ENCODE measurements around the gene PAK4. TPM values are rescaled to one million over a fixed set of nuclear protein-coding genes. Genes with fewer than 3 reads are reported as not detected.
A peak's percentile ranks its signal among the peaks of the same experiment; 100 is the strongest.

Gene PAK4
- total RNA-seq, 8 experiments from 2014 or later = 6.5 to 42.8 (median 11.9) TPM

- H3K4me1 ChIP-seq (replicated peaks in 1 of 2) = peaks cover 5 to 18% of the 10 kb centered on the region in 2 donors
- in situ Hi-C loops (cut with MboI; ENCODE audit: low pct_unique_long_range_greater_than_20kb in 2 of 9, low sequenced_read_pairs in 9 of 9, unreplicated experiment in 9 of 9) = no loop called here
- H3K27ac ChIP-seq = no peak overlapping the region
- no peak overlapping the region for H3K4me3 ChIP-seq
- WGBS, 10 experiments = 33 to 85% (median 67%) methylated on average over 2 to 6 of the region's 7 CpGs
- no peak for ATAC-seq (replicated peaks in 6 of 8)
These were observed 21.3 kb downstream of the PAK4 start for GRCh38 chr19:39146686-39147450.

DNA sequence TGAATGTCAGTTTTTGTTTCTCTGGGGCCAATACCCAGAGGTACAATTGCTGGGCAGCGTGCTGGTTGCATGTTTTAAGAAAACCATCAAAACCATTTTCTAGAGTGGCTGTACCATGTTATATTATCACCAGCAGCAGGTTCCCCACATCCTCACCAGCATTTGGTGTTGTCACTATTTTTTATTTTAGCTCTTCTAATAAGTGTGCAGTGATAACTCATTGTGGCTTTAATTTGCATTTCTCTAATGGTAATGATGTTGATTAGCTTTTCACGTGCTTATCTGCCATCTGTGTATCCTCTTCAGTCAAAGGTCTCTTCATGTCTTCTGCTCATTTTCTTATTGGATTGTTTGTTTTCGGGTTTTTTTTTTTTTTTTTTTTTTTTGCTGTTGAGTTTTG is 21.9 kb downstream of the PAK4 start:
- 33 to 100% (median 86%) methylated on average over 1 to 3 of the region's 3 CpGs for WGBS, 10 experiments
- ATAC-seq (replicated peaks in 6 of 8) = no peak
- in situ Hi-C loops (cut with MboI; ENCODE audit: low pct_unique_long_range_greater_than_20kb in 2 of 9, low sequenced_read_pairs in 9 of 9, unreplicated experiment in 9 of 9) = no loop called here
- no peak overlapping the region for H3K27ac ChIP-seq
- peaks cover 5 to 17% of the 10 kb centered on the region in 2 donors for H3K4me1 ChIP-seq (replicated peaks in 1 of 2)
- no peak overlapping the region for H3K4me3 ChIP-seq

DNA sequence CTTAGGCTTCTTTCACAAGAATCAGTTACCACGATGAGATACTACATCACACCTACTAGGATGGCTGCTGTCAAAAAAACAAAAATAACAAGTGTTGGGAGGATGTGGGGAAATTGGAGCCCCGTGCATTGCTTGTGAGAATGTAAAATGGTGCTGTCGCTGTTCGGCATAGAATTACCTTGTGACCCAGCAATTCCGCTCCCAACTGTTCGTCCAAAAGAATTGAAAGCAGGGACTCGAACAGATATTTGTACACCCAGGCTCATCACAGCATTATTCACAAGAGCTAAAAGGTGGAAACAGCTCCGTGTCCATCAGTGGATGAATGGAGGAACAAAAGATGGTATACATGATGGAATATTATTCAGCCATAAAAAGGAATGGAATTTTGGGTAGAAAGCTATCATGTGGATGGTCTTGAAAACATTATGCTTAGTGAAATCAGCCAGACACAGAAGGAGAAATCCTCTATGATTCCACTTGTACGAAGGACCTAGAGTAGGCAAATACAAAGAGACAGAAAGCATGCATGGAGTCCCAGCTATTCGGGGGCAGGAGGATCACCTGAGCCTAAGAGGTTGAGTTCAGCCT is 23.4 kb downstream of the PAK4 start:
- no peak for ATAC-seq (replicated peaks in 6 of 8)
- in situ Hi-C loops (cut with MboI; ENCODE audit: low pct_unique_long_range_greater_than_20kb in 2 of 9, low sequenced_read_pairs in 9 of 9, unreplicated experiment in 9 of 9) = no loop called here
- 78 to 100% (median 97%) methylated on average over 2 to 10 of the region's 10 CpGs; no CpG with 5 or more reads in 1 of the 10 experiments for WGBS, 10 experiments
- H3K4me1 ChIP-seq (replicated peaks in 1 of 2) = peaks cover 5 to 17% of the 10 kb centered on the region in 2 donors
- no peak overlapping the region for H3K27ac ChIP-seq
- H3K4me3 ChIP-seq = no peak overlapping the region

GRCh38 chr19:39150235-39150634 is 24.6 kb downstream of the PAK4 start:
- Histone ChIP-seq H3K4me3 (no peak overlapping the region), H3K27ac (no peak overlapping the region), H3K4me1 (replicated peaks in 1 of 2) (peaks cover 0 to 6% of the 10 kb centered on the region in 2 donors)
- 81 to 100% (median 90%) methylated on average over 2 to 5 of the region's 8 CpGs; no CpG with 5 or more reads in 7 of the 10 experiments for WGBS, 10 experiments
- ATAC-seq (replicated peaks in 6 of 8) = no peak
- in situ Hi-C loops (cut with MboI; ENCODE audit: low pct_unique_long_range_greater_than_20kb in 2 of 9, low sequenced_read_pairs in 9 of 9, unreplicated experiment in 9 of 9) = no loop called here

DNA sequence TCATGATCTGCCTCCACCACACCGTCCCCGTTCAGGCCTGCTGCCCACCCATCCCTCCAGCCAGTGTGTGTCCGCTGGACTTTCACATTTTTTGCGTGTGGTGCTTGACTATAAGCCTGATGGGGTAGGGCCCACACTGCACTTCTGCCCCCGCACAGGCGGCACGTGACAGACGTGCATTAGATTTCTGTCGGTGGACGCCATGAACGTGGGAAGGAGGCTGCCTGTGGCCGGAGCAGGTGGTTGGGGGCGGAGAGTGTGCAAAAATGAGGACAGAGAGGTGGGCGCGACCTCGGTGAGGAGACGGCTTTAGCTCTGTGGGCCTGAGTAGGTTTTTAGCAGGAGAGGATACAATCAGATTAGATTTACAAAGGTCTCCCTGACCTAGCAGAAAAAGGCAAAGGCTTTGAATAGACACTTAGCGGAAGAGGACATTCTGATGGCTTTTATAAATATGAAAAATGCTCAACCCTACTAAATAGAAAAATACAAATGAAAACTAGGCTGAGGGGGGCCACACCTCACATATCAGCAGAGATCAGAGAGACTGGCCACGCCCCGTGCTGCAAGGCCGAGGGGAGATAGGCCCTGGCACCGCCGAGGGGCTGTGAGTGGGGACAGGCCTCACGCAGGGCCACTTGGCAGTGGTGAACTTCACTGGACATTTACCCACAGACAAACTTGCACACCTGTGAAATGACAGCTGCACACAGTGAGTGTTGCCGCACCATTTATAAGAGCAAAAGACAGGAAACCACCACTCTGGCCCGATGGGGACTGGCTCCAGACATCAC is 25.4 kb downstream of the PAK4 start:
- Histone ChIP-seq H3K4me3 (no peak overlapping the region), H3K4me1 (replicated peaks in 1 of 2) (no peaks in the 10 kb centered on the region), H3K27ac (no peak overlapping the region)
- WGBS, 10 experiments = 20 to 100% (median 76%) methylated on average over 1 to 8 of the region's 26 CpGs; no CpG with 5 or more reads in 3 of the 10 experiments
- in situ Hi-C loops (cut with MboI; ENCODE audit: low pct_unique_long_range_greater_than_20kb in 2 of 9, low sequenced_read_pairs in 9 of 9, unreplicated experiment in 9 of 9) = no loop called here
- ATAC-seq (replicated peaks in 6 of 8) = no peak

DNA sequence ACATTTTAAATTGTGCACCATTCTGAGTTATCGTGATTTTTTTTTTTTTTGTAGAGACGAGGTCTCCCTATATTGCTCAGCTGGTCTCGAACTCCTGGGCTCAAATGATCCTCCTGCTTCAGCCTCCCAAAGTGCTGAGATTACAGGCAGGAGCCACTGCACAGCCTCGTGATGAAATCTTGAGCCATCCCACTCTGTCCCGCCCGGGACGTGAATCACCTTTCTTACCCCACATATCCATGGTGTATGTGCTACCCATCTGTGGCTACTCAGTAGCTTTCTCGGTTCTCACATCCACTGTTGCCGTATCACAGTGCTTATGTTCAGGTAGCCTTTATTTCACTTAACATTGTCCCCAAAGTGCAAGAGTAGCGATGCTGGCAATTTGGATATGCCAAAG is 26.5 kb downstream of the PAK4 start:
- H3K4me3 ChIP-seq = no peak overlapping the region
- ATAC-seq (replicated peaks in 6 of 8) = no peak
- WGBS, 10 experiments = 69 to 100% (median 84%) methylated on average over 2 to 8 of the region's 10 CpGs; no CpG with 5 or more reads in 2 of the 10 experiments
- peaks cover 6 to 10% of the 10 kb centered on the region in 2 donors for H3K4me1 ChIP-seq (replicated peaks in 1 of 2)
- no peak overlapping the region for H3K27ac ChIP-seq
- in situ Hi-C loops (cut with MboI; ENCODE audit: low pct_unique_long_range_greater_than_20kb in 2 of 9, low sequenced_read_pairs in 9 of 9, unreplicated experiment in 9 of 9) = no loop called here

DNA sequence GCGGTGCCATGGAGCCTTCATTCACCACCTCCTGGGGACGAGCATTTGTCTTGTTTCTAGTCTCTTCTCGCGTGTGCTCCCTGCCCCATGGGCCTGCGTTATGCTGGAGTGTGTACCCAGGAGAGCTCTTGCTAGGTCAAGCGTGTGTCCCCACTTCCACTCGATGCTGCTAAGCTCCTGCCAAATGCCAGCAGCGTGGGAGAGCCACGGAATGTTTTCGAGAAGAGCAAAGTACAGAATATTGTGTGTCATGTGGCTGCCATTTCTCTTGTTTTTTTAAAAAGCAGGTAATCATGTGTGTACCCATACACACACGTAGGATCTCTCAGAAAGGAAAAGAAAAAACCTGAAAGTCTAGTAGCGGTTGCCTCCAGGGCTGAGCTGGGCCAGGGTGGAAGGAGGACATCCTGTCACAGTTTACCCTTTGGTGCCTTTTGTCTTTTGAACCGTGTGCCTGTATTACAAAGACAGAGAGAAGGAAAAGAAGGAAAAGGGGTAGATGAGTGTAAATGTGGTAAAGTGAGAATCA is 28.6 kb downstream of the PAK4 start:
- Histone ChIP-seq H3K4me3 (no peak overlapping the region), H3K4me1 (replicated peaks in 1 of 2) (peaks cover 6 to 13% of the 10 kb centered on the region in 2 donors), H3K27ac (no peak overlapping the region)
- in situ Hi-C loops (cut with MboI; ENCODE audit: low pct_unique_long_range_greater_than_20kb in 2 of 9, low sequenced_read_pairs in 9 of 9, unreplicated experiment in 9 of 9) = no loop called here
- no peak for ATAC-seq (replicated peaks in 6 of 8)
- 81 to 100% (median 96%) methylated on average over 2 to 10 of the region's 13 CpGs; no CpG with 5 or more reads in 2 of the 10 experiments for WGBS, 10 experiments

GRCh38 chr19:39154629-39155100 is 29.1 kb downstream of the PAK4 start:
- in situ Hi-C loops (cut with MboI; ENCODE audit: low pct_unique_long_range_greater_than_20kb in 2 of 9, low sequenced_read_pairs in 9 of 9, unreplicated experiment in 9 of 9) = no loop called here
- H3K27ac ChIP-seq = no peak overlapping the region
- ATAC-seq (replicated peaks in 6 of 8) = peak in 2 of 8 experiments; percentile 36 to 53
- H3K4me3 ChIP-seq = no peak overlapping the region
- 70 to 100% (median 70%) methylated on average over 1 to 2 of the region's 11 CpGs; no CpG with 5 or more reads in 7 of the 10 experiments for WGBS, 10 experiments
- H3K4me1 ChIP-seq (replicated peaks in 1 of 2) = peaks cover 6 to 13% of the 10 kb centered on the region in 2 donors

DNA sequence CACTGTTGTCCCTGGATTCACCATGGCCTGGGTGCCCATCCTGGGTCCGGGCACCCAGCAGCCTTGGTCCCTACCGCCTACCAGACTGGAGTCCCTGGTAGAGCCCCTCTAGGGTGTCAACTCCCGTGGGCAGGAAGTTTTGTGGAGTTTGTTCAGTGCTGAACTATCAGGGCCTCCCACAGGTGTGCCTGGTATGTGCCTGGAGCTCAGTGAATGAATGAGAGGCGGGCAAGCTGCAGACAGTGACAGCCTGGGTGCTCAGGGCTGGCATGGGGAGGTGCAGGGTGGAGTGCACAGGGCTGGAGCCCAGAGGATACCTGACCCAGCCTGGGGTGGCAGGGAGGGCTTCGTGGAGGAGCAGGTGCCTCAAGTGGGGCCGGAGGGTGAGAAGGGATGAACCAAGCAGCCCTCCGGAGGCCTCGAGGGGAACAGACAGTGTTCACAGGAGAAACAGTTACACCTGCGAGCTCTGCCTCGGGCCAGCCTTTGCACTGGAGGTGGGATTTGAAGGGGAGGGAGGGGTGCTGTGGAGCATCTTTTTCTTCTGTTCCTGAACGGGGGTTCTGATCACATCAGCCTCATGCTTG is 29.6 kb downstream of the PAK4 start:
- 70 to 83% methylated on average over 2 to 3 of the region's 11 CpGs; no CpG with 5 or more reads in 8 of the 10 experiments for WGBS, 10 experiments
- Histone ChIP-seq H3K27ac (no peak overlapping the region), H3K4me3 (no peak overlapping the region), H3K4me1 (replicated peaks in 1 of 2) (peaks cover 6 to 13% of the 10 kb centered on the region in 2 donors)
- in situ Hi-C loops (cut with MboI; ENCODE audit: low pct_unique_long_range_greater_than_20kb in 2 of 9, low sequenced_read_pairs in 9 of 9, unreplicated experiment in 9 of 9) = no loop called here
- no peak for ATAC-seq (replicated peaks in 6 of 8)

GRCh38 chr19:39155741-39156140 is 30.2 kb downstream of the PAK4 start:
- Histone ChIP-seq H3K4me1 (replicated peaks in 1 of 2) (peaks cover 6 to 13% of the 10 kb centered on the region in 2 donors), H3K4me3 (no peak overlapping the region), H3K27ac (no peak overlapping the region)
- no peak for ATAC-seq (replicated peaks in 6 of 8)
- WGBS, 10 experiments = 80 to 100% (median 91%) methylated on average over 1 to 6 of the region's 15 CpGs; no CpG with 5 or more reads in 6 of the 10 experiments
- in situ Hi-C loops (cut with MboI; ENCODE audit: low pct_unique_long_range_greater_than_20kb in 2 of 9, low sequenced_read_pairs in 9 of 9, unreplicated experiment in 9 of 9) = no loop called here

GRCh38 chr19:39156326-39157230 is 31.0 kb downstream of the PAK4 start:
- peak; percentile 35 to 81 (median 65) for ATAC-seq (replicated peaks in 6 of 8)
- Histone ChIP-seq H3K4me3 (no peak overlapping the region), H3K4me1 (replicated peaks in 1 of 2) (peaks cover 6 to 13% of the 10 kb centered on the region in 2 donors), H3K27ac (no peak overlapping the region)
- in situ Hi-C loops (cut with MboI; ENCODE audit: low pct_unique_long_range_greater_than_20kb in 2 of 9, low sequenced_read_pairs in 9 of 9, unreplicated experiment in 9 of 9) = no loop called here
- 50 to 100% methylated on average over 1 of the region's 24 CpGs; no CpG with 5 or more reads in 8 of the 10 experiments for WGBS, 10 experiments

All from motor neuron (in vitro differentiated cells).